Fibroblast of lung (primary cell): ENCODE measurements around the gene SNX33. TPM values are rescaled to one million over a fixed set of nuclear protein-coding genes. Genes with fewer than 3 reads are reported as not detected.
A peak's percentile ranks its signal among the peaks of the same experiment; 100 is the strongest.

Experiments used
- DNase-seq, 2 donors: peaks; one replicate each; pipeline versions ENCODE4 v3.0.0 to v3.0.0-alpha.2; 2010; ENCODE audit warnings: low read depth in 2 of 2
- H2AFZ ChIP-seq: 2 replicates; pipeline ENCODE4 v1.5.1; 2012; ENCODE audit warnings: low read length, control low read depth, inconsistent platforms
- H3K27ac ChIP-seq: 2 replicates; pipeline ENCODE4 v1.5.1; 2011; ENCODE audit warnings: low read length, control low read depth; ENCODE audit not compliant: insufficient read depth
- H3K27me3 ChIP-seq: 2 replicates; pipeline ENCODE4 v1.5.1; 2011; ENCODE audit warnings: mild to moderate bottlenecking, low read length; ENCODE audit not compliant: control insufficient read depth, insufficient read depth
- H3K36me3 ChIP-seq: 2 replicates; pipeline ENCODE4 v1.5.1; 2011; ENCODE audit warnings: low read length; ENCODE audit not compliant: control insufficient read depth, insufficient read depth
- H3K4me1 ChIP-seq: 2 replicates; pipeline ENCODE4 v1.5.1; 2011; ENCODE audit warnings: low read length; ENCODE audit not compliant: control insufficient read depth, insufficient read depth; ENCODE audit errors: extremely low read depth
- H3K4me2 ChIP-seq: 2 replicates; pipeline ENCODE4 v1.5.1; 2011; ENCODE audit warnings: low read length, control low read depth; ENCODE audit not compliant: insufficient read depth; ENCODE audit errors: extremely low read depth
- H3K4me3 ChIP-seq, 4 experiments: fragments of 200-600 bp in 1 of 4; sonication (generic) in 1 of 4; replicated peaks in 1 of 4; 2 replicates each; pipeline ENCODE4 v1.5.1; 2011 to 2016; ENCODE audit warnings: low read length in 4 of 4, low read depth in 3 of 4, mild to moderate bottlenecking in 3 of 4, control low read depth in 2 of 4, inconsistent platforms in 1 of 4, mixed read lengths in 1 of 4; ENCODE audit not compliant: insufficient read depth in 1 of 4; ENCODE audit errors: control extremely low read depth in 1 of 4
- H3K79me2 ChIP-seq: 2 replicates; pipeline ENCODE4 v1.5.1; 2012; ENCODE audit warnings: mild to moderate bottlenecking, low read length, inconsistent platforms; ENCODE audit not compliant: control insufficient read depth, insufficient read depth
- H3K9ac ChIP-seq: 2 replicates; pipeline ENCODE4 v1.5.1; 2011; ENCODE audit warnings: mild to moderate bottlenecking, low read length, control low read depth; ENCODE audit not compliant: insufficient read depth
- H3K9me3 ChIP-seq: 2 replicates; pipeline ENCODE4 v1.5.1; 2012; ENCODE audit warnings: low read depth, low read length; ENCODE audit not compliant: control insufficient read depth, insufficient read depth
- H4K20me1 ChIP-seq: 2 replicates; pipeline ENCODE4 v1.5.1; 2011; ENCODE audit warnings: low read length; ENCODE audit not compliant: control insufficient read depth, insufficient read depth; ENCODE audit errors: extremely low read depth
- EZH2 ChIP-seq: IDR thresholded peaks from 2 replicates; pipeline ENCODE4 v1.5.1; 2012; ENCODE audit warnings: low read length, control low read depth, mild to moderate bottlenecking; ENCODE audit errors: missing control alignments
- polyA plus RNA-seq, 2 donors: library from polyadenylated mRNA; depleted of rRNA in 1 of 2; stranded (reverse) in 1 of 2; unstranded in 1 of 2; fragments of >200 nt; gene quantifications; 2 replicates each; pipeline ENCODE4 v1.2.1, GENCODE V29; 2011 to 2012; ENCODE audit warnings: missing spikeins in 1 of 2
- total RNA-seq: library from RNA; depleted of rRNA; stranded (reverse); fragments of >200 nt; gene quantifications from 2 replicates; pipeline ENCODE4 v1.2.1, GENCODE V29; 2014
- TF ChIP-seq, protein P1 (sequence below), 2 donors: IDR thresholded peaks in 1 of 2; conservative IDR thresholded peaks in 1 of 2; 1 replicate in 1 of 2; 2 replicates in 1 of 2; pipeline ENCODE4 v1.5.1; 2011 to 2012; ENCODE audit warnings: low read length in 2 of 2, control low read depth in 1 of 2, inconsistent platforms in 1 of 2, low read depth in 1 of 2, mild to moderate bottlenecking in 1 of 2

The SNX33 gene
- total and polyA plus RNA-seq, 2 donors (not counting 1 experiment from before 2014, with no cell fraction given), result 17.5 to 24.6 TPM

DNA sequence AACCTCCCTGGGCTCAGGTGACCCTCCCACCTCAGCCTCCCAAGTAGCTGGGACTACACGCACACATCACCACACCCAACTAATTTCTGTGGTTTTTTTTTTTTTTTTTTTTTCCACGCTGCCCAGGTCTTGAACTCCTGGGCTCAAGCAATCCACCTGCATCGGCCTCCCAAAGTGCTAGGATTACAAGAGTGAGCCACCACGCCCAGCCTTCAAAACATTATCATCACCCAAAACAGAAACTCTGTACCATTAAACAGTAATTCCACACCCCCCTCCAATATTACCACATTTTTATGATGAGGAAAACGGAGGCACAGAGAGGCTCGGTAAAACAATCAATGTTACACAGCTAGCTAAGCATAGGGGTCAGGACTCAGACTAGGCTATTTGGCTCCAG is 11.7 kb upstream of the SNX33 start:
- Histone ChIP-seq H3K4me1 (peaks cover 3% of the 10 kb centered on the region), H3K4me2 (no peak overlapping the region), H3K27me3 (no peaks in the 10 kb centered on the region), H3K27ac (no peak overlapping the region), H4K20me1 (no peaks in the 10 kb centered on the region), H3K9ac (no peak overlapping the region), H3K9me3 (no peaks in the 10 kb centered on the region), H2AFZ (no peak overlapping the region), H3K4me3 (no peak overlapping the region), H3K79me2 (peaks cover 27% of the 10 kb centered on the region), H3K36me3 (no peaks in the 10 kb centered on the region)
- no peak for DNase-seq
- TF ChIP-seq, protein P1, sequence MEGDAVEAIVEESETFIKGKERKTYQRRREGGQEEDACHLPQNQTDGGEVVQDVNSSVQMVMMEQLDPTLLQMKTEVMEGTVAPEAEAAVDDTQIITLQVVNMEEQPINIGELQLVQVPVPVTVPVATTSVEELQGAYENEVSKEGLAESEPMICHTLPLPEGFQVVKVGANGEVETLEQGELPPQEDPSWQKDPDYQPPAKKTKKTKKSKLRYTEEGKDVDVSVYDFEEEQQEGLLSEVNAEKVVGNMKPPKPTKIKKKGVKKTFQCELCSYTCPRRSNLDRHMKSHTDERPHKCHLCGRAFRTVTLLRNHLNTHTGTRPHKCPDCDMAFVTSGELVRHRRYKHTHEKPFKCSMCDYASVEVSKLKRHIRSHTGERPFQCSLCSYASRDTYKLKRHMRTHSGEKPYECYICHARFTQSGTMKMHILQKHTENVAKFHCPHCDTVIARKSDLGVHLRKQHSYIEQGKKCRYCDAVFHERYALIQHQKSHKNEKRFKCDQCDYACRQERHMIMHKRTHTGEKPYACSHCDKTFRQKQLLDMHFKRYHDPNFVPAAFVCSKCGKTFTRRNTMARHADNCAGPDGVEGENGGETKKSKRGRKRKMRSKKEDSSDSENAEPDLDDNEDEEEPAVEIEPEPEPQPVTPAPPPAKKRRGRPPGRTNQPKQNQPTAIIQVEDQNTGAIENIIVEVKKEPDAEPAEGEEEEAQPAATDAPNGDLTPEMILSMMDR (conservative IDR thresholded peaks at IDR 0.05 in 1 of 2, IDR thresholded peaks at IDR 0.05 in 1 of 2; ENCODE audit: low read depth in 1 of 2, low read length in 2 of 2), result no peak
- no peak for TF ChIP-seq EZH2

DNA sequence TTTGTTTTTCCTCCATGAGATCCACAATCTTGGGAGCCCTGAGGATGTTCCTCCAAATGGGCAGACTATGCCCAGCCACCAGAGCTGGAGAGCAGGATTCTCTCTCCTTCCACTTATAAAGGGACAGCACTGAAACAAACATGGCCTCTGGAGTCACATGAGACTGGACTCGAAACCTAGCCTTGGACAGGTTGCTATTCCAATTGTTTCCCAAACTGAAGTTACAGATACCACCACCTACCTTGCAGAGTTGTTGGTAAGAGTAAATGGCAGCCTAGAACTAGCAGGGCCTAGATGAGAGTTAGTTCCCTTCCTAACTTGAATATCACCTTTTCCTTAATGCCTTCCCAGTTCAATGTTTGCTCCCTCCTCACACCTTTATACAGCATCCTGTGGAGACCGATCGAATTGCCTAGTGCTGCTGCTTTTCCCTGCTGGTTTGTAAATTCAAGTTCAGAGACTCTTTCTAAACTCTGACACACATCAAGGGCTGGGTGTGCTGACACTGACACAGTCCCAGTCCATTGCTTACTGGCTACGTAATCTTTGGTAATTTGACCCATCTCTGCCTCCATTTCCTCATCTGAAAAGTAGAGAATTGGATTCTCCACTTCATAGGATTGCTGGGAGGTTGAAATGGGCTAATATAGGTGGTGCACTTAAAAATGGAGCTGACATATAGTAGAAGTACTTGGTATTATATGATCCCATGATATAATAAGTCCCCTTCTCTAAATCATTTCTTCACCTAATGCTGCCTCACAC is 10.3 kb upstream of the SNX33 start:
- no peaks in the 10 kb centered on the region for H3K27me3 ChIP-seq
- H3K9me3 ChIP-seq, result no peaks in the 10 kb centered on the region
- H3K79me2 ChIP-seq, result peaks cover 27% of the 10 kb centered on the region
- H3K36me3 ChIP-seq, result no peaks in the 10 kb centered on the region
- peak overlapping the region; percentile 89 for H3K4me2 ChIP-seq
- no peak for DNase-seq
- no peak overlapping the region for H3K9ac ChIP-seq
- H3K4me3 ChIP-seq, result peak overlapping the region in 3 of 4 experiments; percentile 32 to 97 (median 92)
- H4K20me1 ChIP-seq, result no peaks in the 10 kb centered on the region
- TF ChIP-seq, protein P1 (conservative IDR thresholded peaks at IDR 0.05 in 1 of 2, IDR thresholded peaks at IDR 0.05 in 1 of 2; ENCODE audit: low read depth in 1 of 2, low read length in 2 of 2), result no peak
- TF ChIP-seq EZH2, result no peak
- H3K4me1 ChIP-seq, result peaks cover 3% of the 10 kb centered on the region
- H2AFZ ChIP-seq, result no peak overlapping the region
- no peak overlapping the region for H3K27ac ChIP-seq

DNA sequence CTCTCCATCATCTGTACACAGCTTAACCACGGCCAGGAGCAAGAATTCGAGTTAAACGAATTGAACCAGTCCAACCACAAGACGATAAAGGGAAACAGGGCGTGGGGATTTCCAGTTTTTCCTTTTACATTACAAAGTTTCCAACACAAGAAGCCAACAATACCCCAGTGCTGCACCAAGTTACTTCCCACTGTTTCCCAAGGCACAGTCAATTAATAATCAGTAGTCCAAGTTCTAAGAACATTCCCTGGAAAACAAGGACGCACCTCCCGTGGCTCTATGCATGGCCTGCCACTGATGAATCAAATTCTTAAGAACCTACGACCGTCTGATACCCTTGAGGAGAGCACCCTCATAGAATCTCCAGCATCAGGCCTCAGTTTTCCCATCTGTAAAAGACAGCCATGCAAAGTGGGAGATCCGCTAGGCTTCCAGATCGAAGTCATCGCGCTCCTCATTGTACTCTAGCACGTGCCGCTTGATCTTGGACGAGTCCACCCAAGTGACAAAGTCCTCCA is 8.5 kb upstream of the SNX33 start:
- Histone ChIP-seq H3K36me3 (no peaks in the 10 kb centered on the region), H3K9ac (peak overlapping the region; percentile 88), H3K79me2 (peaks cover 27% of the 10 kb centered on the region), H4K20me1 (no peaks in the 10 kb centered on the region), H3K9me3 (no peaks in the 10 kb centered on the region), H3K4me3 (peak overlapping the region; percentile 84 to 97 (median 92)), H3K27ac (peak overlapping the region; percentile 92), H3K27me3 (no peaks in the 10 kb centered on the region), H3K4me2 (peak overlapping the region; percentile 89), H2AFZ (peak overlapping the region; percentile 92), H3K4me1 (peaks cover 3% of the 10 kb centered on the region)
- DNase-seq, result peak in 1 of 2 donors; percentile 46
- TF ChIP-seq, protein P1 (conservative IDR thresholded peaks at IDR 0.05 in 1 of 2, IDR thresholded peaks at IDR 0.05 in 1 of 2; ENCODE audit: low read depth in 1 of 2, low read length in 2 of 2), result no peak
- TF ChIP-seq EZH2, result no peak
